Fibroblast of lung (primary cell): ENCODE results near the gene TSPO. TPM values are rescaled to one million over a fixed set of nuclear protein-coding genes. Genes with fewer than 3 reads are reported as not detected.

ENCODE experiments used
- DNase-seq, 2 donors: peaks; one replicate each; pipeline versions ENCODE4 v3.0.0 to v3.0.0-alpha.2; 2010; ENCODE audit warnings: low read depth in 2 of 2
- H2AFZ ChIP-seq: 2 replicates; pipeline ENCODE4 v1.5.1; 2012; ENCODE audit warnings: low read length, control low read depth, inconsistent platforms
- H3K27ac ChIP-seq: 2 replicates; pipeline ENCODE4 v1.5.1; 2011; ENCODE audit warnings: low read length, control low read depth; ENCODE audit not compliant: insufficient read depth
- H3K27me3 ChIP-seq: 2 replicates; pipeline ENCODE4 v1.5.1; 2011; ENCODE audit warnings: mild to moderate bottlenecking, low read length; ENCODE audit not compliant: control insufficient read depth, insufficient read depth
- H3K36me3 ChIP-seq: 2 replicates; pipeline ENCODE4 v1.5.1; 2011; ENCODE audit warnings: low read length; ENCODE audit not compliant: control insufficient read depth, insufficient read depth
- H3K4me1 ChIP-seq: 2 replicates; pipeline ENCODE4 v1.5.1; 2011; ENCODE audit warnings: low read length; ENCODE audit not compliant: control insufficient read depth, insufficient read depth; ENCODE audit errors: extremely low read depth
- H3K4me2 ChIP-seq: 2 replicates; pipeline ENCODE4 v1.5.1; 2011; ENCODE audit warnings: low read length, control low read depth; ENCODE audit not compliant: insufficient read depth; ENCODE audit errors: extremely low read depth
- H3K4me3 ChIP-seq, 4 experiments: fragments of 200-600 bp in 1 of 4; sonication (generic) in 1 of 4; replicated peaks in 1 of 4; 2 replicates each; pipeline ENCODE4 v1.5.1; 2011 to 2016; ENCODE audit warnings: low read length in 4 of 4, low read depth in 3 of 4, mild to moderate bottlenecking in 3 of 4, control low read depth in 2 of 4, inconsistent platforms in 1 of 4, mixed read lengths in 1 of 4; ENCODE audit not compliant: insufficient read depth in 1 of 4; ENCODE audit errors: control extremely low read depth in 1 of 4
- H3K79me2 ChIP-seq: 2 replicates; pipeline ENCODE4 v1.5.1; 2012; ENCODE audit warnings: mild to moderate bottlenecking, low read length, inconsistent platforms; ENCODE audit not compliant: control insufficient read depth, insufficient read depth
- H3K9ac ChIP-seq: 2 replicates; pipeline ENCODE4 v1.5.1; 2011; ENCODE audit warnings: mild to moderate bottlenecking, low read length, control low read depth; ENCODE audit not compliant: insufficient read depth
- H3K9me3 ChIP-seq: 2 replicates; pipeline ENCODE4 v1.5.1; 2012; ENCODE audit warnings: low read depth, low read length; ENCODE audit not compliant: control insufficient read depth, insufficient read depth
- H4K20me1 ChIP-seq: 2 replicates; pipeline ENCODE4 v1.5.1; 2011; ENCODE audit warnings: low read length; ENCODE audit not compliant: control insufficient read depth, insufficient read depth; ENCODE audit errors: extremely low read depth
- CTCF ChIP-seq, 2 donors: IDR thresholded peaks in 1 of 2; conservative IDR thresholded peaks in 1 of 2; 1 replicate in 1 of 2; 2 replicates in 1 of 2; pipeline ENCODE4 v1.5.1; 2011 to 2012; ENCODE audit warnings: low read length in 2 of 2, control low read depth in 1 of 2, inconsistent platforms in 1 of 2, low read depth in 1 of 2, mild to moderate bottlenecking in 1 of 2
- EZH2 ChIP-seq: IDR thresholded peaks from 2 replicates; pipeline ENCODE4 v1.5.1; 2012; ENCODE audit warnings: low read length, control low read depth, mild to moderate bottlenecking; ENCODE audit errors: missing control alignments
- polyA plus RNA-seq, 2 donors: library from polyadenylated mRNA; depleted of rRNA in 1 of 2; stranded (reverse) in 1 of 2; unstranded in 1 of 2; fragments of >200 nt; gene quantifications; 2 replicates each; pipeline ENCODE4 v1.2.1, GENCODE V29; 2011 to 2012; ENCODE audit warnings: missing spikeins in 1 of 2
- total RNA-seq: library from RNA; depleted of rRNA; stranded (reverse); fragments of >200 nt; gene quantifications from 2 replicates; pipeline ENCODE4 v1.2.1, GENCODE V29; 2014

The TSPO gene
- total and polyA plus RNA-seq, 2 donors (not counting 1 experiment from before 2014, with no cell fraction given): 47.5 to 243 TPM

- no peaks in the 10 kb centered on the region for H3K79me2 ChIP-seq
- H4K20me1 ChIP-seq: no peaks in the 10 kb centered on the region
- H3K27ac ChIP-seq: no peak overlapping the region
- H3K9ac ChIP-seq: no peak overlapping the region
- peaks cover 12% of the 10 kb centered on the region for H3K27me3 ChIP-seq
- H3K4me2 ChIP-seq: no peak overlapping the region
- TF ChIP-seq CTCF (conservative IDR thresholded peaks at IDR 0.05 in 1 of 2, IDR thresholded peaks at IDR 0.05 in 1 of 2; ENCODE audit: low read depth in 1 of 2, low read length in 2 of 2): no peak
- no peak for TF ChIP-seq EZH2
- no peaks in the 10 kb centered on the region for H3K9me3 ChIP-seq
- no peak for DNase-seq
- H3K4me3 ChIP-seq: no peak overlapping the region
- H3K36me3 ChIP-seq: no peaks in the 10 kb centered on the region
- no peak overlapping the region for H2AFZ ChIP-seq
- no peaks in the 10 kb centered on the region for H3K4me1 ChIP-seq
Observed at GRCh38 chr22:43200555-43200954, 49.2 kb downstream of the TSPO start.

GRCh38 chr22:43201486-43202219 is 50.3 kb downstream of the TSPO start:
- no peaks in the 10 kb centered on the region for H3K36me3 ChIP-seq
- peaks cover 12% of the 10 kb centered on the region for H3K27me3 ChIP-seq
- H3K79me2 ChIP-seq: no peaks in the 10 kb centered on the region
- no peak overlapping the region for H3K4me3 ChIP-seq
- no peak overlapping the region for H3K4me2 ChIP-seq
- no peak for DNase-seq
- no peak overlapping the region for H3K27ac ChIP-seq
- TF ChIP-seq EZH2 (no peak), CTCF (conservative IDR thresholded peaks at IDR 0.05 in 1 of 2, IDR thresholded peaks at IDR 0.05 in 1 of 2; ENCODE audit: low read depth in 1 of 2, low read length in 2 of 2) (no peak)
- no peak overlapping the region for H2AFZ ChIP-seq
- no peak overlapping the region for H3K9ac ChIP-seq
- H3K4me1 ChIP-seq: no peaks in the 10 kb centered on the region
- no peaks in the 10 kb centered on the region for H3K9me3 ChIP-seq
- no peaks in the 10 kb centered on the region for H4K20me1 ChIP-seq

GRCh38 chr22:43202326-43202725 is 51.0 kb downstream of the TSPO start:
- Histone ChIP-seq H3K9ac (no peak overlapping the region), H3K4me3 (no peak overlapping the region), H3K4me1 (no peaks in the 10 kb centered on the region), H4K20me1 (no peaks in the 10 kb centered on the region), H3K27me3 (peaks cover 10% of the 10 kb centered on the region), H3K9me3 (no peaks in the 10 kb centered on the region), H3K36me3 (no peaks in the 10 kb centered on the region), H3K4me2 (no peak overlapping the region), H3K27ac (no peak overlapping the region), H2AFZ (no peak overlapping the region), H3K79me2 (no peaks in the 10 kb centered on the region)
- no peak for DNase-seq
- TF ChIP-seq CTCF (conservative IDR thresholded peaks at IDR 0.05 in 1 of 2, IDR thresholded peaks at IDR 0.05 in 1 of 2; ENCODE audit: low read depth in 1 of 2, low read length in 2 of 2) (no peak), EZH2 (no peak)
